NT2/D1 (cell line): Measurements from ENCODE around the gene ETS1.

Experiments used
- SUZ12 ChIP-seq: IDR thresholded peaks from 2 replicates; pipeline ENCODE4 v1.6.1; 2011; ENCODE audit not compliant: insufficient read length, insufficient read depth; ENCODE audit errors: extremely low read depth
- YY1 ChIP-seq: IDR thresholded peaks from 2 replicates; pipeline ENCODE4 v1.6.1; 2011; ENCODE audit not compliant: insufficient read length, insufficient read depth
- ZNF274 ChIP-seq: IDR thresholded peaks from 2 replicates; pipeline ENCODE4 v1.6.1; 2011; ENCODE audit warnings: mild to moderate bottlenecking, low read depth, low read length

- TF ChIP-seq YY1 (no peak), SUZ12 (no peak), ZNF274 (no peak)
Observed at GRCh38 chr11:128480066-128480465, 107.3 kb downstream of the ETS1 start.
